HepG2 (cell line): ENCODE measurements around the gene LUM. TPM values are rescaled to one million over a fixed set of nuclear protein-coding genes. Genes with fewer than 3 reads are reported as not detected.

Experiments
- ATAC-seq: fragments of 200-7000 bp; cut with Tn5 transposase; 3 replicates; pipeline ENCODE4 v1.9.1; 2020; ENCODE audit warnings: mild to moderate bottlenecking, moderate library complexity
- BruUV-seq: library from RNA; stranded (reverse); fragments of 400-500 nt; replicated peaks from 2 replicates; lab custom pipeline; 2021; lab: Mats Ljungman, UMichigan
- CTCF ChIA-PET: fragments of 300-600 bp; formaldehyde crosslinking; extraction: SDS; loops from one replicate; lab custom pipeline; 2021; ENCODE audit warnings: low total read pairs, inconsistent platforms, low intra/inter-chr PET ratio; lab: Yijun Ruan, JAX
- POLR2A ChIA-PET: fragments of 350-600 bp; sonication (Branson Sonifier 250); formaldehyde crosslinking; loops from one replicate; lab custom pipeline; 2020; ENCODE audit warnings: antibody characterized with exemption, inconsistent platforms; lab: Yijun Ruan, JAX
- DNase-seq: peaks from one replicate; pipeline ENCODE4 v3.0.0-alpha.2; 2015; ENCODE audit warnings: low spot score
- FAIRE-seq: peaks from 3 replicates; lab custom pipeline; 2011; peaks lifted over from hg19 to GRCh38; lab: Jason Lieb, UNC
- H2AFZ ChIP-seq: one replicate; pipeline ENCODE4 v1.6.1; 2011; ENCODE audit warnings: low read length, inconsistent platforms
- H3K27ac ChIP-seq: fragments of 300-600 bp; 3 replicates; pipeline ENCODE4 v1.8.0; 2011; ENCODE audit warnings: mixed run types, mild to moderate bottlenecking, mixed read lengths, low read length, inconsistent platforms; ENCODE audit not compliant: insufficient read depth; ENCODE audit errors: extremely low read length
- H3K27me3 ChIP-seq, 2 experiments: fragments of 200-600 bp in 1 of 2; 2 replicates in 1 of 2; 3 replicates in 1 of 2; pipeline versions ENCODE4 v1.6.0 to v1.8.0; 2011; ENCODE audit warnings: low read length in 2 of 2, mild to moderate bottlenecking in 2 of 2, moderate library complexity in 2 of 2, inconsistent platforms in 1 of 2; ENCODE audit not compliant: insufficient read depth in 2 of 2, control insufficient read depth in 1 of 2
- H3K36me3 ChIP-seq, 2 experiments: fragments of 200-600 bp in 1 of 2; replicated peaks in 1 of 2; 2 replicates in 1 of 2; 3 replicates in 1 of 2; pipeline versions ENCODE4 v1.5.1 to v1.8.0; 2011; ENCODE audit warnings: low read length in 2 of 2, inconsistent platforms in 1 of 2; ENCODE audit not compliant: insufficient read depth in 2 of 2, control insufficient read depth in 1 of 2
- H3K4me1 ChIP-seq: 2 replicates; pipeline ENCODE4 v1.5.1; 2012; ENCODE audit warnings: low read length, inconsistent platforms; ENCODE audit not compliant: insufficient read depth
- H3K4me2 ChIP-seq: 2 replicates; pipeline ENCODE4 v1.6.0; 2011; ENCODE audit warnings: low read depth, low read length, inconsistent platforms
- H3K4me3 ChIP-seq, 3 experiments: fragments of 200-600 bp in 1 of 3; sonication (generic), shearing (Covaris generic) in 1 of 3; replicated peaks in 1 of 3; 2 replicates each; pipeline ENCODE4 v1.5.1; 2011 to 2016; ENCODE audit warnings: low read length in 3 of 3, inconsistent platforms in 2 of 3, low read depth in 2 of 3, mild to moderate bottlenecking in 2 of 3, control low read depth in 1 of 3, mixed read lengths in 1 of 3; ENCODE audit not compliant: insufficient read depth in 1 of 3
- H3K79me2 ChIP-seq: one replicate; pipeline ENCODE4 v1.6.1; 2011; ENCODE audit warnings: low read length, inconsistent platforms; ENCODE audit not compliant: insufficient read depth
- H3K9ac ChIP-seq: 2 replicates; pipeline ENCODE4 v1.6.0; 2011; ENCODE audit warnings: mild to moderate bottlenecking, low read depth, low read length, inconsistent platforms; ENCODE audit not compliant: insufficient read depth
- H3K9me3 ChIP-seq: 2 replicates; pipeline ENCODE4 v1.5.1; 2012; ENCODE audit warnings: mild to moderate bottlenecking, low read length
- H4K20me1 ChIP-seq: 2 replicates; pipeline ENCODE4 v1.6.0; 2011; ENCODE audit warnings: inconsistent platforms, mild to moderate bottlenecking, low read length, moderate library complexity; ENCODE audit not compliant: insufficient read depth
- CHD4 ChIP-seq: fragments of 200-600 bp; sonication (generic); IDR thresholded peaks from 2 replicates; pipeline ENCODE4 v1.7.0; 2017; ENCODE audit warnings: mild to moderate bottlenecking, low read length, borderline replicate concordance
- KLF16 ChIP-seq, 2 experiments: sonication (generic) in 1 of 2; formaldehyde crosslinking in 1 of 2; IDR thresholded peaks; 2 replicates each; pipeline versions ENCODE4 v1.6.1 to v1.8.0; 2016 to 2023; ENCODE audit warnings: missing genetic modification reagents in 2 of 2, missing compliant biosample characterization in 1 of 2
- MAF1 ChIP-seq: sonication (generic); formaldehyde crosslinking; IDR thresholded peaks from 2 replicates; pipeline ENCODE4 v1.5.0; 2020; ENCODE audit warnings: missing genetic modification reagents, borderline replicate concordance
- NR3C1 ChIP-seq: sonication (generic); formaldehyde crosslinking; IDR thresholded peaks from 2 replicates; pipeline ENCODE4 v1.4.0; 2020; ENCODE audit warnings: missing genetic modification reagents
- TCF12 ChIP-seq, 2 experiments: fragments of 450-650 bp in 1 of 2; sonication (generic) in 1 of 2; formaldehyde crosslinking in 1 of 2; IDR thresholded peaks; 2 replicates each; pipeline versions ENCODE4 v1.6.1 to v1.8.0; 2017 to 2022; ENCODE audit warnings: antibody characterized with exemption in 1 of 2, mild to moderate bottlenecking in 1 of 2, missing genetic modification reagents in 1 of 2, moderate library complexity in 1 of 2
- TGIF2 ChIP-seq: IDR thresholded peaks from 2 replicates; pipeline ENCODE4 v1.6.1; 2016; ENCODE audit warnings: control low read depth, missing compliant biosample characterization
- ZNF230 ChIP-seq: sonication (generic); formaldehyde crosslinking; IDR thresholded peaks from 2 replicates; pipeline ENCODE4 v1.4.0; 2020; ENCODE audit warnings: mild to moderate bottlenecking, missing genetic modification reagents
- ZNF234 ChIP-seq: sonication (generic); formaldehyde crosslinking; conservative IDR thresholded peaks from 2 replicates; pipeline ENCODE4 v1.5.1; 2020; ENCODE audit warnings: mild to moderate bottlenecking, missing genetic modification reagents
- ZNF709 ChIP-seq: sonication (generic); formaldehyde crosslinking; IDR thresholded peaks from 2 replicates; pipeline ENCODE4 v1.5.0; 2020; ENCODE audit warnings: mild to moderate bottlenecking, missing genetic modification reagents
- ZNF788 ChIP-seq: sonication (generic); formaldehyde crosslinking; IDR thresholded peaks from 2 replicates; pipeline ENCODE4 v1.5.0; 2020; ENCODE audit warnings: mild to moderate bottlenecking, missing genetic modification reagents, borderline replicate concordance
- ZSCAN21 ChIP-seq: sonication (generic); formaldehyde crosslinking; IDR thresholded peaks from 2 replicates; pipeline ENCODE4 v1.8.0; 2022; ENCODE audit warnings: mild to moderate bottlenecking, missing genetic modification reagents, moderate library complexity, borderline replicate concordance
- WGBS: methylation state at CpG from one replicate; pipeline ENCODE4 v1.1.6; 2017; ENCODE audit warnings: low lambda C conversion rate; 5-methylcytosine and 5-hydroxymethylcytosine counted together
- in situ Hi-C: cut with HindIII; loops from 2 replicates; pipeline ENCODE4 v1.10.0; 2017; ENCODE audit warnings: low pct_unique_long_range_greater_than_20kb; ENCODE audit not compliant: extremely low pct_ligation_motif_present
- intact Hi-C: fragments of 100-400 bp; cut with micrococcal nuclease; formaldehyde crosslinking; loops from one replicate; pipeline ENCODE4 v1.10.0; 2022; ENCODE audit not compliant: unreplicated experiment
- polyA plus RNA-seq, 8 experiments: library from polyadenylated mRNA; depleted of rRNA in 3 of 8; stranded (reverse) in 7 of 8; unstranded in 1 of 8; fragments of >200 nt; fragmentation: Illumina TruSeq in 4 of 8; extraction: Trizol in 4 of 8; gene quantifications; 2 replicates each; pipeline versions ENCODE4 v1.2.1 to v1.2.3, GENCODE V29; 2011 to 2016; ENCODE audit warnings: low read depth in 4 of 8, missing spikeins in 1 of 8, mixed read lengths in 1 of 8; ENCODE audit not compliant: insufficient read depth in 1 of 8
- total RNA-seq, 5 experiments: library from RNA; depleted of rRNA; stranded (reverse); fragments of >200 nt; fragmentation: Illumina TruSeq; extraction: Trizol; gene quantifications; 2 replicates each; pipeline ENCODE4 v1.2.3, GENCODE V29; 2016; ENCODE audit warnings: low read depth in 1 of 5
- TF ChIP-seq, protein P1 (sequence below): sonication (generic); formaldehyde crosslinking; IDR thresholded peaks from one replicate; pipeline ENCODE4 v1.5.1; 2020; ENCODE audit warnings: mild to moderate bottlenecking, missing genetic modification reagents; ENCODE audit errors: not compliant biosample characterization
- TF ChIP-seq, protein P2 (sequence below): sonication (generic); formaldehyde crosslinking; IDR thresholded peaks from 2 replicates; pipeline ENCODE4 v1.4.0; 2020; ENCODE audit warnings: missing genetic modification reagents

Gene LUM
- total and polyA plus RNA-seq, 2 of the 13 experiments (the other 11 are each of a cell fraction or from before 2014, with no cell fraction given): not detected

DNA sequence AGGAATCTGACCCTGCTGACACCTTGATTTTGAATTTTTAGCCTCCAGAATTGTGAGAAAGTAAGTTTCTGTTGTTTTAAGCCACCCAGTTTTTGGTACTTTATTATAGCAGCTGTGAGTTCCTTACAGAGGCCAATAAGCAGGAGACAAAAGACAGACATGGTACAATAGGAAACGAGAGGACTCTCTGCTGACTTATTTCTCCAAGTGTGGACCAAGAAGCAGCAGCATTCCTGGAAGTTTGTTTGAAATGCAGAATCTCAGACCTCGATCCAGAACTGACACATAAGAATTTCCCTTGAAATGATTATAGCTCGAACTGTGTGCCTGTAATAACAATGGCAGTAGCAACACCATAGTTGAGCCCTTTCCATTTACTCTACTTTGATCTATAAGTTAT, 31.9 kb upstream of the LUM start:
- Histone ChIP-seq H3K9me3 (no peaks in the 10 kb centered on the region), H3K9ac (no peak overlapping the region), H3K79me2 (no peaks in the 10 kb centered on the region), H2AFZ (no peak overlapping the region), H3K4me1 (no peaks in the 10 kb centered on the region), H3K4me3 (no peak overlapping the region), H3K4me2 (no peak overlapping the region), H4K20me1 (no peaks in the 10 kb centered on the region), H3K36me3 (no peaks in the 10 kb centered on the region), H3K27ac (no peak overlapping the region), H3K27me3 (no peaks in the 10 kb centered on the region)
- FAIRE-seq (no peak), ATAC-seq (no peak), DNase-seq (no peak)
- BruUV-seq: no TSS peak
- in situ Hi-C loops: no loop called here
- CTCF ChIA-PET: no interaction called here
- intact Hi-C loops: no loop called here
- 0% methylated on average over 3 of the region's 3 CpGs for WGBS
- POLR2A ChIA-PET: no interaction called here
- no peak for TF ChIP-seq ZNF788 (CRISPR knock-in tag)
- TF ChIP-seq TGIF2 (CRISPR knock-in tag): no peak
- TF ChIP-seq KLF16 (CRISPR knock-in tag; IDR thresholded peaks at IDR 0.05): no peak
- TF ChIP-seq MAF1: no peak
- TF ChIP-seq ZNF230 (CRISPR knock-in tag): no peak
- no peak for TF ChIP-seq ZNF234
- TF ChIP-seq ZSCAN21 (CRISPR knock-in tag): no peak
- TF ChIP-seq NR3C1 (CRISPR knock-in tag): no peak
- TF ChIP-seq, protein P1, sequence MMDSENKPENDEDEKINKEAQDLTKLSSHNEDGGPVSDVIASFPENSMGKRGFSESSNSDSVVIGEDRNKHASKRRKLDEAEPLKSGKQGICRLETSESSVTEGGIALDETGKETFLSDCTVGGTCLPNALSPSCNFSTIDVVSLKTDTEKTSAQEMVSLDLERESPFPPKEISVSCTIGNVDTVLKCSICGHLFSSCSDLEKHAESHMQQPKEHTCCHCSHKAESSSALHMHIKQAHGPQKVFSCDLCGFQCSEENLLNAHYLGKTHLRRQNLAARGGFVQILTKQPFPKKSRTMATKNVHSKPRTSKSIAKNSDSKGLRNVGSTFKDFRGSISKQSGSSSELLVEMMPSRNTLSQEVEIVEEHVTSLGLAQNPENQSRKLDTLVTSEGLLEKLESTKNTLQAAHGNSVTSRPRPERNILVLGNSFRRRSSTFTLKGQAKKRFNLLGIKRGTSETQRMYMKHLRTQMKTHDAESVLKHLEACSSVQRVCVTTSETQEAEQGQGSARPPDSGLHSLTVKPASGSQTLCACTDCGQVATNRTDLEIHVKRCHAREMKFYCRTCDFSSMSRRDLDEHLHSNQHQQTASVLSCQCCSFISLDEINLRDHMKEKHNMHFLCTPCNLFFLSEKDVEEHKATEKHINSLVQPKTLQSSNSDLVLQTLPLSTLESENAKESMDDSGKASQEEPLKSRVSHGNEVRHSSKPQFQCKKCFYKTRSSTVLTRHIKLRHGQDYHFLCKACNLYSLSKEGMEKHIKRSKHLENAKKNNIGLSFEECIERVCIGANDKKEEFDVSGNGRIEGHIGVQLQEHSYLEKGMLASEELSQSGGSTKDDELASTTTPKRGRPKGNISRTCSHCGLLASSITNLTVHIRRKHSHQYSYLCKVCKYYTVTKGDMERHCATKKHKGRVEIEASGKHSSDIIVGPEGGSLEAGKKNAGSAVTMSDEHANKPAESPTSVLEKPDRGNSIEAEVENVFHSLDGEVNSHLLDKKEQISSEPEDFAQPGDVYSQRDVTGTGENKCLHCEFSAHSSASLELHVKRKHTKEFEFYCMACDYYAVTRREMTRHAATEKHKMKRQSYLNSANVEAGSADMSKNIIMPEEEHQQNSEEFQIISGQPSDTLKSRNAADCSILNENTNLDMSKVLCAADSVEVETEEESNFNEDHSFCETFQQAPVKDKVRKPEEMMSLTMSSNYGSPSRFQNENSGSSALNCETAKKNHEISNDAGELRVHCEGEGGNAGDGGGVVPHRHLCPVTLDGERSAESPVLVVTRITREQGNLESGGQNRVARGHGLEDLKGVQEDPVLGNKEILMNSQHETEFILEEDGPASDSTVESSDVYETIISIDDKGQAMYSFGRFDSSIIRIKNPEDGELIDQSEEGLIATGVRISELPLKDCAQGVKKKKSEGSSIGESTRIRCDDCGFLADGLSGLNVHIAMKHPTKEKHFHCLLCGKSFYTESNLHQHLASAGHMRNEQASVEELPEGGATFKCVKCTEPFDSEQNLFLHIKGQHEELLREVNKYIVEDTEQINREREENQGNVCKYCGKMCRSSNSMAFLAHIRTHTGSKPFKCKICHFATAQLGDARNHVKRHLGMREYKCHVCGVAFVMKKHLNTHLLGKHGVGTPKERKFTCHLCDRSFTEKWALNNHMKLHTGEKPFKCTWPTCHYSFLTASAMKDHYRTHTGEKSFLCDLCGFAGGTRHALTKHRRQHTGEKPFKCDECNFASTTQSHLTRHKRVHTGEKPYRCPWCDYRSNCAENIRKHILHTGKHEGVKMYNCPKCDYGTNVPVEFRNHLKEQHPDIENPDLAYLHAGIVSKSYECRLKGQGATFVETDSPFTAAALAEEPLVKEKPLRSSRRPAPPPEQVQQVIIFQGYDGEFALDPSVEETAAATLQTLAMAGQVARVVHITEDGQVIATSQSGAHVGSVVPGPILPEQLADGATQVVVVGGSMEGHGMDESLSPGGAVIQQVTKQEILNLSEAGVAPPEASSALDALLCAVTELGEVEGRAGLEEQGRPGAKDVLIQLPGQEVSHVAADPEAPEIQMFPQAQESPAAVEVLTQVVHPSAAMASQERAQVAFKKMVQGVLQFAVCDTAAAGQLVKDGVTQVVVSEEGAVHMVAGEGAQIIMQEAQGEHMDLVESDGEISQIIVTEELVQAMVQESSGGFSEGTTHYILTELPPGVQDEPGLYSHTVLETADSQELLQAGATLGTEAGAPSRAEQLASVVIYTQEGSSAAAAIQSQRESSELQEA (CRISPR knock-in tag): no peak
- TF ChIP-seq ZNF709: no peak
- TF ChIP-seq CHD4: no peak
- TF ChIP-seq TCF12 (IDR thresholded peaks at IDR 0.05): no peak
- no peak for TF ChIP-seq TCF12 (CRISPR knock-in tag; IDR thresholded peaks at IDR 0.05)
- TF ChIP-seq, protein P2, sequence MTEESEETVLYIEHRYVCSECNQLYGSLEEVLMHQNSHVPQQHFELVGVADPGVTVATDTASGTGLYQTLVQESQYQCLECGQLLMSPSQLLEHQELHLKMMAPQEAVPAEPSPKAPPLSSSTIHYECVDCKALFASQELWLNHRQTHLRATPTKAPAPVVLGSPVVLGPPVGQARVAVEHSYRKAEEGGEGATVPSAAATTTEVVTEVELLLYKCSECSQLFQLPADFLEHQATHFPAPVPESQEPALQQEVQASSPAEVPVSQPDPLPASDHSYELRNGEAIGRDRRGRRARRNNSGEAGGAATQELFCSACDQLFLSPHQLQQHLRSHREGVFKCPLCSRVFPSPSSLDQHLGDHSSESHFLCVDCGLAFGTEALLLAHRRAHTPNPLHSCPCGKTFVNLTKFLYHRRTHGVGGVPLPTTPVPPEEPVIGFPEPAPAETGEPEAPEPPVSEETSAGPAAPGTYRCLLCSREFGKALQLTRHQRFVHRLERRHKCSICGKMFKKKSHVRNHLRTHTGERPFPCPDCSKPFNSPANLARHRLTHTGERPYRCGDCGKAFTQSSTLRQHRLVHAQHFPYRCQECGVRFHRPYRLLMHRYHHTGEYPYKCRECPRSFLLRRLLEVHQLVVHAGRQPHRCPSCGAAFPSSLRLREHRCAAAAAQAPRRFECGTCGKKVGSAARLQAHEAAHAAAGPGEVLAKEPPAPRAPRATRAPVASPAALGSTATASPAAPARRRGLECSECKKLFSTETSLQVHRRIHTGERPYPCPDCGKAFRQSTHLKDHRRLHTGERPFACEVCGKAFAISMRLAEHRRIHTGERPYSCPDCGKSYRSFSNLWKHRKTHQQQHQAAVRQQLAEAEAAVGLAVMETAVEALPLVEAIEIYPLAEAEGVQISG (CRISPR knock-in tag): no peak
